GM12878 (cell line): ENCODE measurements around the gene GATAD2B. TPM values are rescaled to one million over a fixed set of nuclear protein-coding genes. Genes with fewer than 3 reads are reported as not detected.

Experiments used
- ATAC-seq: fragments of 200-7000 bp; cut with Tn5 transposase; 3 replicates; pipeline ENCODE4 v1.9.1; 2020; ENCODE audit warnings: mild to moderate bottlenecking, moderate library complexity
- BruUV-seq: library from RNA; stranded (reverse); fragments of 400-500 nt; replicated peaks from 2 replicates; lab custom pipeline; 2021; lab: Mats Ljungman, UMichigan
- CTCF ChIA-PET: fragments of 300-600 bp; sonication (Branson Sonifier 250); formaldehyde crosslinking; extraction: SDS; loops from one replicate; lab custom pipeline; 2021; ENCODE audit warnings: inconsistent platforms; lab: Yijun Ruan, JAX
- POLR2A ChIA-PET: fragments of 350-600 bp; formaldehyde crosslinking; extraction: SDS; loops from one replicate; lab custom pipeline; 2021; ENCODE audit warnings: inconsistent platforms; lab: Charles Lee
- RAD21 ChIA-PET: fragments of 300-600 bp; sonication (Branson Sonifier 250); formaldehyde crosslinking; loops from one replicate; lab custom pipeline; 2023; ENCODE audit warnings: antibody characterized with exemption; ENCODE audit not compliant: unreplicated experiment; lab: Charles Lee
- SMC1A ChIA-PET: fragments of 300-600 bp; sonication (Branson Sonifier 250); formaldehyde crosslinking; loops from one replicate; lab custom pipeline; 2023; ENCODE audit not compliant: unreplicated experiment, uncharacterized antibody; lab: Charles Lee
- DNase-seq: peaks from one replicate; pipeline ENCODE4 v3.0.0-alpha.2; 2011; ENCODE audit warnings: low read depth, low spot score
- FAIRE-seq: peaks from 3 replicates; lab custom pipeline; 2011; peaks lifted over from hg19 to GRCh38; lab: Jason Lieb, UNC
- H2AFZ ChIP-seq: 2 replicates; pipeline ENCODE4 v1.6.0; 2011; ENCODE audit warnings: low read depth, low read length, control low read depth; ENCODE audit not compliant: control insufficient read depth
- H3K27ac ChIP-seq: 2 replicates; pipeline ENCODE4 v1.5.1; 2011; ENCODE audit warnings: control low read depth; ENCODE audit not compliant: control insufficient read depth, insufficient read depth
- H3K27me3 ChIP-seq, 2 experiments: replicated peaks in 1 of 2; 2 replicates each; pipeline versions ENCODE4 v1.6.0 to v1.6.1; 2011; ENCODE audit warnings: low read length in 1 of 2; ENCODE audit not compliant: control insufficient read depth in 2 of 2, insufficient read depth in 2 of 2
- H3K36me3 ChIP-seq, 2 experiments: 2 replicates each; pipeline ENCODE4 v1.5.1; 2011; ENCODE audit warnings: low read length in 1 of 2; ENCODE audit not compliant: control insufficient read depth in 2 of 2, insufficient read depth in 2 of 2
- H3K4me1 ChIP-seq: 2 replicates; pipeline ENCODE4 v1.6.1; 2011; ENCODE audit warnings: mild to moderate bottlenecking, low read length, moderate library complexity, mixed read lengths; ENCODE audit not compliant: control insufficient read depth, insufficient read depth
- H3K4me2 ChIP-seq: 2 replicates; pipeline ENCODE4 v1.6.0; 2011; ENCODE audit warnings: control low read depth; ENCODE audit not compliant: control insufficient read depth, insufficient read depth
- H3K4me3 ChIP-seq: fragments of 200-600 bp; sonication (generic); 2 replicates; pipeline ENCODE4 v1.5.1; 2016
- H3K79me2 ChIP-seq: 2 replicates; pipeline ENCODE4 v1.6.0; 2011; ENCODE audit warnings: low read length; ENCODE audit not compliant: control insufficient read depth, insufficient read depth
- H3K9ac ChIP-seq: 2 replicates; pipeline ENCODE4 v1.8.0; 2011; ENCODE audit warnings: low read length, control low read depth, mixed read lengths; ENCODE audit not compliant: control insufficient read depth, insufficient read depth
- H3K9me3 ChIP-seq: replicated peaks from 3 replicates; pipeline ENCODE4 v1.5.1; 2011; ENCODE audit warnings: mild to moderate bottlenecking, low read length; ENCODE audit not compliant: control insufficient read depth, insufficient read depth
- H4K20me1 ChIP-seq: 2 replicates; pipeline ENCODE4 v1.6.0; 2011; ENCODE audit not compliant: control insufficient read depth, insufficient read depth
- ATF7 ChIP-seq: fragments of 450-650 bp; IDR thresholded peaks from 2 replicates; pipeline ENCODE4 v1.6.1; 2016; ENCODE audit warnings: low read depth, mild to moderate bottlenecking
- KDM1A ChIP-seq: fragments of 200-600 bp; sonication (generic); IDR thresholded peaks from 2 replicates; pipeline ENCODE4 v1.6.1; 2016; ENCODE audit warnings: borderline replicate concordance
- MAX ChIP-seq: IDR thresholded peaks from 2 replicates; pipeline ENCODE4 v1.6.1; 2012; ENCODE audit warnings: low read depth, low read length, improper control_type of control experiment
- NFIC ChIP-seq: IDR thresholded peaks from 2 replicates; pipeline ENCODE4 v1.6.1; 2012; ENCODE audit warnings: low read depth, mild to moderate bottlenecking, inconsistent platforms, low read length, moderate library complexity
- PAX5 ChIP-seq: IDR thresholded peaks from 2 replicates; pipeline ENCODE4 v1.6.1; 2011; ENCODE audit warnings: low read depth, low read length, borderline replicate concordance
- PAX8 ChIP-seq: fragments of 450-650 bp; IDR thresholded peaks from 2 replicates; pipeline ENCODE4 v1.6.1; 2017; ENCODE audit warnings: mild to moderate bottlenecking, moderate library complexity
- POLR2A ChIP-seq: IDR thresholded peaks from 2 replicates; pipeline ENCODE4 v1.6.1; 2011; ENCODE audit warnings: low read depth, mild to moderate bottlenecking, low read length
- RAD21 ChIP-seq: IDR thresholded peaks from 2 replicates; pipeline ENCODE4 v1.6.1; 2011; ENCODE audit warnings: mild to moderate bottlenecking, low read depth, low read length, moderate library complexity; ENCODE audit not compliant: insufficient read depth
- RBBP5 ChIP-seq: fragments of 200-600 bp; sonication (generic); conservative IDR thresholded peaks from 2 replicates; pipeline ENCODE4 v1.6.1; 2016
- SKIL ChIP-seq: fragments of 450-650 bp; IDR thresholded peaks from 2 replicates; pipeline ENCODE4 v1.6.1; 2017; ENCODE audit warnings: mild to moderate bottlenecking, low read depth, inconsistent platforms; ENCODE audit not compliant: poor library complexity, severe bottlenecking
- SMAD5 ChIP-seq: IDR thresholded peaks from 2 replicates; pipeline ENCODE4 v1.6.1; 2016; ENCODE audit warnings: antibody characterized with exemption, low read depth
- SPI1 ChIP-seq: IDR thresholded peaks from 2 replicates; pipeline ENCODE4 v1.6.1; 2011; ENCODE audit warnings: low read depth, mild to moderate bottlenecking, low read length, moderate library complexity, borderline replicate concordance; ENCODE audit not compliant: insufficient read depth
- ZBTB4 ChIP-seq: fragments of 450-650 bp; formaldehyde crosslinking; IDR thresholded peaks from 2 replicates; pipeline ENCODE4 v1.4.0; 2022; ENCODE audit warnings: mild to moderate bottlenecking, moderate library complexity
- ZBTB40 ChIP-seq: fragments of 450-650 bp; IDR thresholded peaks from 2 replicates; pipeline ENCODE4 v1.6.1; 2016; ENCODE audit warnings: mild to moderate bottlenecking, moderate library complexity, borderline replicate concordance
- ZZZ3 ChIP-seq: IDR thresholded peaks from 2 replicates; pipeline ENCODE4 v1.6.1; 2011; ENCODE audit warnings: low read depth; ENCODE audit not compliant: control insufficient read depth, insufficient read length
- WGBS: methylation state at CpG from one replicate; pipeline ENCODE4 v1.1.6; 2016; ENCODE audit warnings: low lambda C conversion rate; ENCODE audit not compliant: insufficient replicate concordance, insufficient coverage; ENCODE audit errors: missing lambda C conversion rate; 5-methylcytosine and 5-hydroxymethylcytosine counted together
- in situ Hi-C: fragments of 300-500 bp; cut with MboI; formaldehyde crosslinking; loops from 9 replicates; pipeline ENCODE4 v1.14.3; 2018; ENCODE audit warnings: mixed read lengths
- intact Hi-C: fragments of 100-400 bp; cut with micrococcal nuclease; formaldehyde crosslinking; loops from one replicate; pipeline ENCODE4 v1.14.2; 2022; ENCODE audit not compliant: unreplicated experiment
- polyA plus RNA-seq, 11 experiments: library from polyadenylated mRNA; depleted of rRNA in 4 of 11; unstranded in 6 of 11; stranded (reverse) in 5 of 11; fragments of >200 nt; fragmentation: Nextera tagmentation in 4 of 11; fragmentation: Illumina TruSeq in 1 of 11; extraction: Ambion mirVana in 4 of 11; extraction: Trizol in 1 of 11; gene quantifications; 1 replicate in 1 of 11; 2 replicates in 10 of 11; pipeline versions ENCODE4 v1.2.1 to v1.2.3, GENCODE V29; 2011 to 2016; ENCODE audit warnings: inconsistent platforms in 2 of 11, missing spikeins in 2 of 11, low read depth in 1 of 11
- total RNA-seq, 4 experiments: library from RNA; depleted of rRNA in 3 of 4; stranded (reverse); fragments of >200 nt in 3 of 4; fragmentation: Illumina TruSeq in 1 of 4; extraction: Trizol in 1 of 4; gene quantifications; 2 replicates each; pipeline versions ENCODE4 v1.2.1 to v1.2.3, GENCODE V29; 2013 to 2021

Gene GATAD2B
- total and polyA plus RNA-seq, 10 of the 15 experiments (the other 5 are each of a cell fraction or from before 2014, with no cell fraction given) = 2.4 to 63.1 (median 8.7) TPM

- FAIRE-seq (no peak), DNase-seq (no peak), ATAC-seq (no peak)
- Histone ChIP-seq H3K9ac (no peak overlapping the region), H3K27ac (no peak overlapping the region), H3K4me3 (no peak overlapping the region), H3K4me2 (no peak overlapping the region), H4K20me1 (no peaks in the 10 kb centered on the region), H2AFZ (no peak overlapping the region), H3K9me3 (no peaks in the 10 kb centered on the region), H3K27me3 (no peaks in the 10 kb centered on the region), H3K36me3 (peaks cover 2 to 3% of the 10 kb centered on the region in 2 experiments; a peak in 2 of 4 replicates), H3K4me1 (peaks cover 6% of the 10 kb centered on the region), H3K79me2 (no peaks in the 10 kb centered on the region)
- ChIA-PET CTCF (no interaction called here), SMC1A (no interaction called here), RAD21 (no interaction called here), POLR2A (no interaction called here)
- in situ Hi-C loops (no loop called here), intact Hi-C loops (no loop called here)
- no TSS peak for BruUV-seq
- WGBS = 86% methylated on average over 22 of the region's 22 CpGs
- no peak for TF ChIP-seq SKIL
- TF ChIP-seq RBBP5 = no peak
- TF ChIP-seq ATF7 = no peak
- no peak for TF ChIP-seq PAX5
- no peak for TF ChIP-seq MAX
- no peak for TF ChIP-seq RAD21
- TF ChIP-seq ZBTB40 = no peak
- no peak for TF ChIP-seq ZBTB4 (CRISPR knock-in tag)
- no peak for TF ChIP-seq PAX8
- no peak for TF ChIP-seq NFIC
- no peak for TF ChIP-seq POLR2A
- TF ChIP-seq KDM1A = no peak
- TF ChIP-seq SPI1 = no peak
- TF ChIP-seq SMAD5 = no peak
- no peak for TF ChIP-seq ZZZ3
Measured at GRCh38 chr1:153778051-153778823, 144.5 kb downstream of the GATAD2B start.
